OCI-LY3 (cell line): Measurements from ENCODE around the gene SNED1.

Source experiments
- EZH2phosphoT487 ChIP-seq: fragments of 200-600 bp; shearing (Covaris generic); IDR thresholded peaks from 2 replicates; pipeline ENCODE4 v1.6.1; 2018; ENCODE audit warnings: antibody characterized with exemption, mixed run types, low read depth
- TF ChIP-seq, protein P1 (sequence below): fragments of 200-600, 300-600 bp; sonication (generic); IDR thresholded peaks from 2 replicates; pipeline ENCODE4 v1.5.1; 2014; ENCODE audit warnings: antibody characterized with exemption, low read length, low read depth

DNA sequence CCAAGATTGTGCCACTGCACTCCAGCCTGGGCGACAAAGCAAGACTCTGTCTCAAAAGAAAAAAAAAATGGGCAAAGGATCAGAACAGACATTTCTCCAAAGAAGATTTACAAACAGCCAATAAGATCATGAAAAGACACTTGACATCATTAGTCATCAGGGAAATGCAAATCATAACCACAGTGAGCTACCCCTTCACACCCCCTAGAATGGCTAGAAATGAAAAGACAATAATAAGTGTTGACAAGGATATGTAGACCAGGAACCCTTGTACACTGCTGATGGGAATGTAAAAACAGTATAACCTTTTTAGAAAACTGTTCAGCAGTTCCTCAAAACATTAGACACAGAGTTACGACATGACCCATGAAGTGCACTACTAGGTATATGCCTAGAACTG is 122.0 kb downstream of the SNED1 start:
- TF ChIP-seq, protein P1, sequence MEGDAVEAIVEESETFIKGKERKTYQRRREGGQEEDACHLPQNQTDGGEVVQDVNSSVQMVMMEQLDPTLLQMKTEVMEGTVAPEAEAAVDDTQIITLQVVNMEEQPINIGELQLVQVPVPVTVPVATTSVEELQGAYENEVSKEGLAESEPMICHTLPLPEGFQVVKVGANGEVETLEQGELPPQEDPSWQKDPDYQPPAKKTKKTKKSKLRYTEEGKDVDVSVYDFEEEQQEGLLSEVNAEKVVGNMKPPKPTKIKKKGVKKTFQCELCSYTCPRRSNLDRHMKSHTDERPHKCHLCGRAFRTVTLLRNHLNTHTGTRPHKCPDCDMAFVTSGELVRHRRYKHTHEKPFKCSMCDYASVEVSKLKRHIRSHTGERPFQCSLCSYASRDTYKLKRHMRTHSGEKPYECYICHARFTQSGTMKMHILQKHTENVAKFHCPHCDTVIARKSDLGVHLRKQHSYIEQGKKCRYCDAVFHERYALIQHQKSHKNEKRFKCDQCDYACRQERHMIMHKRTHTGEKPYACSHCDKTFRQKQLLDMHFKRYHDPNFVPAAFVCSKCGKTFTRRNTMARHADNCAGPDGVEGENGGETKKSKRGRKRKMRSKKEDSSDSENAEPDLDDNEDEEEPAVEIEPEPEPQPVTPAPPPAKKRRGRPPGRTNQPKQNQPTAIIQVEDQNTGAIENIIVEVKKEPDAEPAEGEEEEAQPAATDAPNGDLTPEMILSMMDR: no peak
- TF ChIP-seq EZH2phosphoT487: no peak
